Bone marrow (tissue), 2 donors: ENCODE results near the gene AFF2.

ENCODE experiments used
- DNase-seq, 2 donors: peaks; one replicate each; lab custom pipeline; 2025; lab: John Stamatoyannopoulos, UW

AFF2 gene

DNA sequence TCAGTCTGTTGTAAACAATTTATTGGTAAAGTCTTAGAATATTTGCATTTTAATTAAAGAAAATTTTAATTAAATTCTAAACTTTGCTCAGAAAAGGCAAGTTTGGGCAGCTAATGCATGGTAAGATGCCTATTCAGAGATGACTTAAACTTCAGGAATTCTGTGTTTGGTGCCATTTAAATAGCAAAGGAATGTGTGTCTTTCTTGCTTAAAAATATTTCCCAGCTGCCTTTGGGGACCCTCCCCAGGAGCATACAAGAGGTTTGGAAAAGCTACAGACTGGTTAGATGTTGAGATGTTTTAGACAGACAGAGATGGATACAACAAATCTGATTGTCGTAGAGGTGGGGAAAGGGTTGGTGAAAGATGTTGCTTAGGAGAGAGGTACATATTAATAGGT, 36.5 kb downstream of the AFF2 start:
- DNase-seq: no peak

DNA sequence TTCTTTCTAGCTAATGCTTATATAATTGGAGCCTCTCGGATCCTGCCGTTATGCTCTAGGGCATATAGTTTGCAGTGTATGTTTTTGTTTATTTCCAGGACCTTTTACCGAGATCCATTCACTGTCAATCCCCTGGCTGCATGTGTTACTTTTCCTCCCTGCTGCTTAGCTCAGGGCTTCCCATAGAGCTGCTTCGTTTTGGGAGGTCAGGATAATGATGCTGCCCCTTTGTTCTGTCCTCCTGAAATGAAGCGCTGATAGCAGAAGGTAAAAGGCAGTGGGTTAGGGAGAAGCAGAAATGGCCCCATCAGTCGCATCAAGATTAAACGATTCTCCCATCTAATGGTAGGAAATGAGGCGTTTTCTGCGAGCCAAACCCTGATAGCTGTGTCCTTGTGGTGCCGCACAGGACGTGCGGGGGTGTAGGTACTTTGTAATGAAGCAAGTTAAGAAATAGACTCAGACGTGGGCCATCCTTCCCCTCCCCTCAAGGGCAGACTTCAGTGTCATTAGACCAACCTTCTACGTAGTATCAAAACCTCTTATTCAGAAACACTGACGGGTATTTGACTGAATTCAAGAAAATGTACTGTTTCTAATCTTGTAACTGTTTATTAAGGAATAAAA, 37.3 kb downstream of the AFF2 start:
- DNase-seq: no peak

DNA sequence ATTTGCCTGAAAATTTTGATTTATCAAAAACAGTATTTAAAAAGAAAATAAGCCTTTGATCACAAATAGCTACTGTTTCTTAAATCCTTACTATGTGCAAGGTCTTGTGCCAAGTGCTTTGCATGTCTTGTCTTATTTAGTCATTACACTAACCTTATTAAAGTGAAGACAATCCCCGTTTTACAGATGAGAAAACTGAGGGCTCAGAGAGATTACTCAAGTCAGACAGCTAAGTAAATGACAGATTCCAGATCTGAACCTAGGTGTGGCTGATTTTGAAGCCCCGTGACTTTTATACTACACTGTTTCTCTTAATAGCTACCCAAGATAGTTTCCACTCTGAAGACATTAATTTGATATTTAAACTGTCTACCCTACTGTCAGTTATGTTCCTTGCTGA, 38.2 kb downstream of the AFF2 start:
- no peak for DNase-seq

DNA sequence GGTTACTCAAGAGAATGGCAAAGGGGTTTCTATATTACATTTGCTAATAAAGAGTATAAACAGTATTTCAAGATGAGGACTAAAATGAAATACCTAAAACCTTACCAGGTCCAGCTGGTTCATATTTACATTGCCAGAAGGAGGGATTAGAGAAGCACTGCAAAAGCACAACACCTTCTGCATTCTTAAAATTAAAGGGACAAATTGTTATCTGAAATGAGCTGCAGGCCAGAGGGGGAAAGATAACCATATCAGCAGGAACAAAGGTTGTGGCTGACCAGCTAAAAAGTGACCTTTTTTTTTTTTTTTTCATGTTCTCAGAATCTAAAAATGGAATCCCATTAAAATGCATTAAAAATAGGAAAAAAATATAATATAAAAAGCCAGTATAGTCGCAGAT, 39.7 kb downstream of the AFF2 start:
- DNase-seq: no peak

DNA sequence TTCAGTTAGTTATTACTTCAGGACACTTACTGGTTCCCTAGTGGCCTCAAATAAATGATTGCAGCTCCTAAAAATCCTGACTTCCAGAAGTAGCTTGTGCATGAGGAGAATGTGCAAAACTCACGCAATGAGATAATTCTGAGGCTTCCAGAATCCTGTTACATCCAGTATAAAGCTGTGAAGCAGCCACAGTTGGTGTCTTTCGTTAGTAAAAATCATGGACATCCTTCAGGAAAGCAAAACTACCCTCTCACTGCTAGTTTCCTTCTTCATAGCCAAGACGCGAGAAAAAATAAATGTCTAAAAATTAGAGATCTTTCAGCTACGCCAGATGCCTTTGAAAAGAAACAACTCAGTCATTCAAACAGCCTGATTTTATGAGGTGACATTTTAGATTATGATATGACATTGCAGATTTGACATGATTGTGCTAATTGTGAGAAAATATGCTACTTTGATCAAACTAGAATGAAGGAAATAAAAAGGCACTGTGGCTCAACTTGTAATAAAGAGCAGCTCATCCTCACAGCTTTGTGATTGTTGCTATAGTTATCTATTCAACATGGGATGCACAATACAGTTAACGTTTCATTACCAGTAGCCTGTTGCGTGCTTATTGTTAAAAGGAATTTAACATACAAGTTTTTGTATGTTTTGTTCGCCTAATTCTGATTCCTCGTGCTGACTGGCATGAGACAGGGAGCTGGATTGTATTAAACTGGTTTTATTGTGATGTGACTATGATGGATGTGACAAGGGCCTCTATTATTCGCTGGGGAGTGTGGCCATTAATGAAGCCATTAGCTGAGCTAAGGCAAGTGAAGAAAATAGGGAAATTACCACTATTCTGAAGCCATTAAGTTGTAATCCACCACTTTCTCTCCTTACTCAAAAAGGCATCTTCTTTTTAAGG, 40.5 kb downstream of the AFF2 start:
- no peak for DNase-seq

DNA sequence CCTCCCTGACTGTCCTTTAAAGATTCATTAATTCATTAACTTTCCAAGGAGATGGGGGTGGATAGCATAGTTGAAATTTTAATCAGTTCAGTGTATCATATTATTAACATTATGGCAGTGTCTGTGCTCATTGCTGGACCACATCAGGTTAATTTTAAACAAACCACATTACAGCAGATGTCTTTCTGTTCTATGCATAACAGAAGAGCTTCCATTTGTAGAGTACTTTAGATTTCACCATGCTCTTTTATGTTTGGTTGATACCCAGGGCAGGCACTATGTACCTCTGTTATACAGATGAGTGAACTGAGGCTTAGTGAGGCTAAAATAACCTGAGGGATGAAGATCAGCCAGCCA, 41.1 kb downstream of the AFF2 start:
- no peak for DNase-seq

DNA sequence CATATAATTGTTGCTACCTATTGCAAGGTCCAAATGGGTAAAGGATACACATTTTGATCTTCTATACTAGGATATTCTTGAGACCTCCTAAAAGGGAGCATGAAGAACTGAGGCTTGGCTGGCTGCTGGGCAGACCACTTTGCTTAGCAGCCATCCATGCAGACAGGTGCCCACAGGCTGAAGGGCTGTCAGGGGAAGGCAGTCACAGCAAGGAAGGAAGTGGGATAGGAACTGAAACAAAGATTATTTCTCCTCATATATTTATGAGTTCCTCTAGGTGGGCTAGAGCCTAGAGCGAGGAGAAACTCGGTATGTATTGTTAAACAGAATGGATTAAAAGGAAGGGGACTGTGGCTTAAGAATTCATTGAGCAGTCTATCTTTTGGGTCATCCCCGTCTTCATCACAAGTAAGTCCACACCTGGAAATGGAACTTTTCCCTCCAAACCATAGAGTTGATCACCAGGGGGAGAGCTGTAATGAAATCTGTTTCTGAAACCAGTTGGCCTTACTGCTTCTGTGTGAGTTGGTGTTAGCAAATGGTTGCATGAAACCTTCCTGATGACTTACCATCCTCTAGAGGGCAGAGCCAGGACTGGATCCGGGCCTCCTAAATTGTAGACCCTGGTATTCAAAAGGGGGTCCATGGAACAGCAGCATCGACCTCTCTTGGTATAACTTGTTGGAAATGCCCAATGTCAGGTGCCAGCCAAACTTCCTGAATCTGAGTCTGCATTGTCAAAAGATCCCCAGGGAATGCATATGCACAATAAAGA, 42.3 kb downstream of the AFF2 start:
- DNase-seq: no peak

DNA sequence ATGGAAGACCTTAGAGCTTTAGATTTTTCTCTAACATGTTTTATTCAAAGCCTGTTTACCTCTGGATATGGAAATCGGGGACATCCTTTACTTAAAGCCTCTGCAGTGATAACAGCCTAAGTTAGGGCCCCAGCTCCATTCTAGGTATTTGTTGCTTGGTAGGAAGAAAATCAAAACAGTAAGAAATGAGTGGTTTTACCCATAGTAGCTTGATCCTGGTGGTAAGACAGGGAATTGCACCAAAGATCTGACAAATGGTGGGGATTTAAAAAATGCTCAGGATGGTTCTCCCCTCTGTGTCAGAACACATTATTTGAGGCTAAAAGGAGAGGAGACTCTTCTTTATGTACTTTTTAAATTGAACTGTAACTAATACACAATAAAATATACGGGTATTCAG, 52.4 kb downstream of the AFF2 start:
- DNase-seq: no peak

DNA sequence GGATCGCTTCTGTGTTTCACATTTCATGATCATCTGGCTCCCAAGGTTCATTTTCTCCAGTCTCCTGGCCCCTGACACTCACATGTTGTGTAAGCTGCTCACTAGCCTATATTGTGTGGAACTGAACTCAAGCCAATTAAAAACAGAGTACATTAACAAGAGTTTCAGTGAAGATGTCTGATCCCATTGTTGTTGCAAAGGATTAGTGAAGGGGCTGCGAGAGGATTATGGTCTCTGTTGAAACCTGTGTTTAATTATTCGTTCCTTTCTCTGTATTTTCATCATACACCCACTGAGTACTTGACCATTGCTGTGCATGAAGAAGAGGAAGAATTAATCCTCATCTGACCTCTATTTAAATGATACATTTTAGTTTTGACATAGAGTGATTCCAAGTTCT, 54.7 kb downstream of the AFF2 start:
- DNase-seq: no peak

DNA sequence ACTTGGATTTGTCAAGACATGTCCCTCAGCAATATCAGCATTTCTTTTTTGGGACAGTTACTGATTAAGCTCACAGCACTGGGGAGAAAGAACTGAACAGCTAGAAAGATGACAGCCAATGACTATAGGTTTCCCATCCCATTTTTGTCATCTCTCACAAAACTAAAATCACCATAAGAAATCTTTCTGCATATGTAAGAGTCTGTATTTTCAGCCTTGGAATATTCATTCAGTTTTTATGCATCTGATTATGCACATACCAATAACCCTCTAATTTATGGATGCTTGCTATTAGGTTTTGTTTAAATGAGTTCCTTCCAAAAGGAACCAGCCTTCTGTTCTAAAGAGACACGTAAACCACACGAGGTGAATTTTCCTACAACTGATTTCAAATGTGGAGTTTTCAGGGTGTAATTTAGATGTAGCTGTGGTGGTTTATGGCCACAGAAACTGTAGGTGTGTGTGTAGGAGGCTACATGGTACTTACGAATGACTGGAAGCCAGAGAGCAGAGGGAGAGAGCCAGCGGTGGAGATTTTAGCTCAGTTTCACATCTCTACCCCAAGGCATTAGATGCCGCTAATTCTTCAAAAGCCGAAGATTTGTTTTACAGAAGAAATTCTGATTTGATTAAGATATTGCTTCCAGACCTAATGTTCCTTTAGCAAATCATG, 55.3 kb downstream of the AFF2 start:
- no peak for DNase-seq

DNA sequence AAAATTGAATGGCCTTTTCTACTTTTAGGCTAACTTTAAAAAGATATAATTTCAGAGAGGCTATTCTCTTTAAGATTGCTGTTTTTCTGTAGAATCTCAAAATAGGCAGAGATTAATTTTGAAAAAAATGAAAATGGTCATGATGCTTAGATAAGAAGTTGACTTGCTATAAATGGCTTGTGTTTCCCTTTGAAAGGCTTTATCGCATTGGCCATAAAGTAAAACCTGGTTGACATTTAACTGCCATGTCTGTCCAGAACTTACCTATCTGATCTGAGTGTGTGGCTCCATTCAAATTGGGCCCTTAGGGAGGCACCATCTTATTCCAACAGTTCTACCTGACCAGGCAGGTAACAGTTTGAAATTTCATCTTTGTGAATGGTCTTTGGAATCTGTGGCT, 56.1 kb downstream of the AFF2 start:
- DNase-seq: no peak

DNA sequence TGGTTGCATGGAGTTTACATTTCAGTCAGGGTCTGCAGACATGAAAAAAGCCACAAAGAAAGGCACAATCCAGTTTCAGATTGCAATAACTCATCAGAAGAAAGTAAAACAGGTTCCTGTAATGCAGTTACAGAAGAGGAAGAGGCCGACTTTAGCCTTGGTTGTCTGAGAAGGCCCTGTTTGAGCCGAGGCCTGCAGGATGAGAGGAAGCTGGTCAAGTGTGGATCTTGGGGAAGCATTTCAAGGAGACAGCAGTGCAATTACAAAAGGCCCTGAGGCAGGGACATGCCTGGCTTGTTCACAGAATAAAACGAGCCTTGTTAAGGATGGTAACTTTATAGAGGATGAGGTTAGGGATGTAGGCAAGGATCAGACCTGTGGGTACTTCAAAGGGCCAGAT, 62.4 kb downstream of the AFF2 start:
- no peak for DNase-seq

DNA sequence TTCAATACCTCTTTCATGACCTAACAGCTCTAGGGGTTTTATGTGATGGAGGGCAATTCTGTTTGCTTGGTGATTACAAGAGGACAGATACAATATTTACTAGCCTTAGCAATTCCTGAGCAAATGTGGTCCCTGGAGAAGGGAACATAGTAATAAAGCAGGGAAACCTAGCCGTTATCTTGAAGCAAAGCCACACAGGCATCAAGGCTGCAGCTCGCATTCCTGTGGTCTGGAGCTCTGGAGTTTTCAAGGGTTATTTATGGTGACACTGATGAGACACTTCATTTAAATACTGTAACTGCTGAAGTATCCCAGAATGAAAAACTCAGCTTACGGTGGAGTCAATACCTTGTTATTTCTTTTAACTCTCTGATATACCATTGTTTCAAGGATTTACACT, 66.8 kb downstream of the AFF2 start:
- DNase-seq: no peak

DNA sequence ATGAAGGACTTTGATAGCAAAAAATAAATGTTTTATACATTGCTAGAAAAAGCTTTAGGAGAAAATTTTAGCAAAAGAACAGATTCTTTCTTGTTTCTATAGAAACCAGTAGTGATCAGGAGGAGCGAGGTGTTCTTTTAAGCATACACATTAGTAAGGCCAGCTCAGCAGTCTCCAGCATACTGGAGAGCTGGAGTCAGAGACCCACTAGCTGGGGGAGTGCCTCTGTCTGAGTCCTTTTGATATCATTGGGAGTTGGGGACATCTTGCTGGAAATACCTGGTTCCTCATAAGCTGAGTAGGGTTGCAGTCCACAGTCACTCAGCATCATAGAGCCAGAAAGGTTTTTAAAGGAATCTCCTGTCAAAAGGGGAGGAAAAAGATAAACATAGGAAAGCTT, 67.4 kb downstream of the AFF2 start:
- DNase-seq: no peak

DNA sequence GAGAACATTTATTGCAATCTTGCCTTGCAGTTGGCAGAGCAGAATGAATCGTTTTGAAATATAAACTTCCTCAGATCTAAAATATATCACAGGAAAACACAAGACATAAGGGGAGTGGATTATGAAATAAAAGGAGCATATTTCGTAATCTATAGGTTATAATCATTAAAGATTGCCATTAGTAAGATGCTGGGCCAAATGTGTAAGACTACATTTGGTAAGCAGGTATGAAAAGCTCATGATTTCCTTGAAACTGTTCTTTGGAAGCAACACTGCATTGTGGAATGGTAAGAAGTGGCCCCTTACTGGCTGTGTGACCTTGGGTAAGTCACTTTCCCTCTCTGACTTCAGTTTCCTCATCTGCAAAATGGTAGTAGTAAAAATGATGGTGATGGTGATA, 68.3 kb downstream of the AFF2 start:
- DNase-seq: no peak

DNA sequence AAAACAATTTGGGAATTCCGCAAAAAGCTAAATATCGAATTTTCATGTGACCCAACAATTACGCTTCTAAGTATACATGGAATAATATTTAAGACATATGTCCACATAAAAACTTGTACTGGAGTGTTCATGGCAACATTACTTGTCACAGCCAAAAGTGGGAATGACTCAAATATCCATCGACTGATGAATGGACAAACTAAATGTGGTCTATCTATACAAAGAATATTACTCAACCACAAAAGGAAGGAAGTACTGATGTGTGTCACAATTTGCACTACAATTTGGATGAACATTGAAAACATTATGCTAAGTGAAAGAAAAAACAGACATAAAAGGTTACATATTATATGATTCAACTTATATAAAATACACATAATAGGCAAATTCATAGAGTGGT, 71.9 kb downstream of the AFF2 start:
- no peak for DNase-seq

DNA sequence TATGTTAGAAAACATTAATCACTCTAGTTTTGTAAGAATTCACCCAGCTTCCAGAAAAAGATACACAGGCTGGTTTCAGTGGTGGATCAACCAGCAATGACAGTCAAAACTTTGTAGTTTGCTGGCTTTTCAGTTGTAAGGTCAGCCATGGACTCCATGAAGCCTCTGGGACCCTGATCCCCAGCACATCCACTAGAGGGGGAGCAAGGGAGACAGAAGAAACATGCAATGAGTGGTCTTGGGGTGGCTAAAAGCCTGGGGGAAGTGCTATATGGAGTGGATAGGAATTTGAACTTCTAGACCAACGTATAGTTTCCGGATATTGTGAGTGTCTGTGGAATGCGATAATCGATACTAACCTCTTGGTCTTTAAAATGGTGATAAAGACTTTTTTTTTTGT, 72.7 kb downstream of the AFF2 start:
- no peak for DNase-seq

DNA sequence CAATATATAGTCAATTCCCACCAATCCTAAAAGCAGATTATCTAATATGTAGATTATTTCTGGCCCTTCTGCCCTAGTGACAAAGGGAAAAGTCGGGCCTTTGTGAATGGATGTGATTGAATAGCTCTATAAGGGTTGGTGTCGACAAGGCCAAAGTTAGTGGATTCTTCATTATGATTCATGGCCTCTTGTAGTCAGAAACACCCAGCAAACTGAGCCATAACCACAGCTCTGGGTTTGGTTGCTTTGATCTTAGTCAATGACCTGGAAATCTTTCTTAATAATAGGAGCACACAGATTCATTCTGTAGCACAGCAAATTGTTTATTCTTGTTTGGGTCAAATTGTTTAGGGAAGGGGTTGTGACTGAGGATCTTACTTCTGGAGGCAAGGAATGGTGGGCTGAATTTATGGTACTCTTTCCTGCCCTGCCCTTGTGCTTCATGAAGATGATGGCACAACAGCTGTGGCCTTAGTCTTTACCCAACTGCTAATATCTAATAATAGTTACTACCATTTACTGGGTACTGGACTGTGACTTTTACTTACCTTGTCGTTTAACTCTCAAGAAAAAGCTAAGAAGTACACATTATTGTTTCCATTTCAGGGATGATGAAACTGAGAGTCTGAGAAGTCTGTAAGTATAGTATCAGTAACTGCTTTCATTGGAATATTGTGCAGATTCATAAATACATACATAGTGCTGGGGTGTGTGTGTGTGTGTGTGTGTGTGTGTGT, 74.0 kb downstream of the AFF2 start:
- no peak for DNase-seq

DNA sequence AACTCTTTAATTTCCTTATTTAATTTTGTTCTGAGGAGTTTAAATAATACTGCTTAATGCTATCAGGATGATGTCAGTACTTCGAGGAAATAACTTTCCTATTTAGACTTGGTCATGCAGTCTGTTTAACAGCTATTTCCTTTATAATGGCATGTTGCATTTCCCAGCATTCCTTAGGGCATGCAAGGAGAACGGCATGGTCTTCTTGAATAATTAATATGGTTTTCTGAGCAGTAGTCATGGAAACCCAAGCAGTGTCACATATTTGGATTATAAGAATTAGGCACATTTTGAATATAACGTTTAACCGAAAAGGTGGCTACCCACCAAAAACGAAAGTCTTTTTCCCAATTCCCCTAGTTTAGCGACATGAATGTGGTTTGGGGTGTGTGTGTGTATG, 76.0 kb downstream of the AFF2 start:
- DNase-seq: no peak

DNA sequence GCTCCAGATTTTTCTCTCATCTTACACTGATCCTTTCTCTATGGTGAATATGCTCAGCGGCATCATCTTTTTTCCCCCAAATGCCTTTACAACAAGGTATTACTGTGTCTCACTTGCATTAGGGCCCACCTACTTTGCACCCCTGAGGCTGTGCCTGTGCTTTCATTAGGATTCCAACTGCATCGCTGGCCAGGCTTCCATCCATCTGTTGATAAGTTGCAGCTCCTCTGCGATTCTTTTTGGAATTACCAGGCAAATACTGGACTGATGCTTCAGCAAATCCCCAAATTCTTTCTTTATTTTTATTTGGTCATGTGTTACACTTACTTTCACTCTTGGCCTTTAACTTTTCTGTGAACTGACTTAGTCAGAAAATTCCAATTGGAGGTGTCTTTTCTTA, 77.3 kb downstream of the AFF2 start:
- DNase-seq: no peak

DNA sequence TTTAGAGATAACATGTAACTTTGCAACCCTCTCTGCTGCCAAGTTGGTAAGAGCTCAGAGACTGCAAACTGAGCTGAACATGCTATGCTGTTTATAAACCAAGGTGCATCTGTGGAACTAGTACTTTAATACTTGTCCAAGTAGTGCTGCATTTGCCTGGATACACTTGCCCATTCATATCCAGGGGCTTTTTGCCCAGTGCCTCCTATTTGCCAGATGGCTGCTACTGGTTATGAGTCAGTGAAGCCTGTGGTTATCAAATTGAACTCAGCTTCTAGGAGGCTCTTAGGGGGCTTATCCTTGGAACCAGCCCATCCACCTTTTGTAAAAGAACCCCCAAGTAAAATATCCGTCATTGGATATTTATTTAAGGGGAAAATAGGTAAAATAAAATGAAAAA, 79.6 kb downstream of the AFF2 start:
- no peak for DNase-seq

DNA sequence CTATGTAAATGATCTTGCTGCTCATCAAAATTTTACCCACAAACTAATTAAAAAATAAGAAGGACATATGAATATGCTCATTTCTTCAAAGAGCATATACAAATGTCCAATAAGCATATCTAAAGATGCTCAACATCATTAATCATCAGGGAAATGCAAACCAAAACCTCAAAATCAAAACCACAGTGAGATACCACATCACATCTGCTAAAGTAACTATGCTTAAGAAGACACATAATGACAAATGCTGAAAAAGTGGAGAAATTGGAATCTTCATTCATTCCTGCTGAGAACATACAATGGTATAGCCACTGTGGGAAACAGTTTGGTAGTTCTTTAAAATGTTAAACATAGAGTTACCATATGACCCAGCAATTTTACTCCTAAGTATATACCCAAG, 81.9 kb downstream of the AFF2 start:
- no peak for DNase-seq
